Measurements from ENCODE around the gene TENM3. TPM values are rescaled to one million over a fixed set of nuclear protein-coding genes. Genes with fewer than 3 reads are reported as not detected.

Gene TENM3
- total and polyA plus RNA-seq, 2 of the 8 experiments (the other 6 are each of a cell fraction or from before 2014, with no cell fraction given) = 36.9 to 69.3 TPM

- Histone ChIP-seq H3K27me3 (replicated peaks in 1 of 4; ENCODE audit: control insufficient read depth in 3 of 4, extremely low read depth in 1 of 4, insufficient read depth in 3 of 4, low read length in 3 of 4) (no peaks in the 10 kb centered on the region), H3K4me2 (ENCODE audit: insufficient read depth in 1 of 2, low read depth in 2 of 2, low read length in 2 of 2) (no peak overlapping the region), H4K20me1 (replicated peaks in 1 of 2; ENCODE audit: control insufficient read depth in 1 of 2, insufficient read depth in 2 of 2, low read length in 2 of 2) (no peaks in the 10 kb centered on the region), H3K56ac (replicated peaks; ENCODE audit: insufficient read length, low read depth, low read length) (no peak overlapping the region), H3K23me2 (ENCODE audit: low read depth, low read length) (no peaks in the 10 kb centered on the region), H3K4me3 (ENCODE audit: extremely low read depth in 1 of 4, insufficient read depth in 2 of 4, low read depth in 3 of 4, low read length in 4 of 4) (no peak overlapping the region), H2AK5ac (ENCODE audit: low read depth, low read length) (no peak overlapping the region), H2BK12ac (ENCODE audit: low read depth, low read length) (no peak overlapping the region), H4K91ac (replicated peaks; ENCODE audit: insufficient read length, low read length) (no peak overlapping the region), H3K18ac (ENCODE audit: extremely low read depth, low read length) (no peak overlapping the region), H4K5ac (ENCODE audit: insufficient read length, low read depth, low read length) (no peak overlapping the region), H3K14ac (ENCODE audit: insufficient read length) (no peak overlapping the region), H3K9me3 (ENCODE audit: insufficient read depth in 2 of 2, low read depth in 1 of 2, low read length in 1 of 2) (no peaks in the 10 kb centered on the region), H3K4ac (replicated peaks; ENCODE audit: insufficient read length, low read depth, low read length) (no peak overlapping the region), H3K36me3 (ENCODE audit: control insufficient read depth in 2 of 4, insufficient read depth in 4 of 4, low read length in 3 of 4) (peaks cover 2 to 11% (median 7%) of the 10 kb centered on the region in 4 experiments; a peak in 5 of 8 replicates), H3K9ac (replicated peaks in 1 of 4; ENCODE audit: extremely low read depth in 1 of 4, low read depth in 3 of 4, low read length in 3 of 4) (no peak overlapping the region), H3K23ac (ENCODE audit: insufficient read length) (no peak overlapping the region), H4K8ac (ENCODE audit: extremely low read depth, insufficient read depth, low read length) (no peak overlapping the region), H3K79me2 (ENCODE audit: control insufficient read depth in 1 of 2, insufficient read depth in 2 of 2, low read length in 2 of 2) (no peaks in the 10 kb centered on the region), H3K79me1 (ENCODE audit: low read depth, low read length) (no peaks in the 10 kb centered on the region), H3K4me1 (replicated peaks in 1 of 4; ENCODE audit: control insufficient read depth in 3 of 4, insufficient read depth in 4 of 4, low read length in 3 of 4) (no peaks in the 10 kb centered on the region; a peak in 4 of 7 replicates), H2BK15ac (ENCODE audit: low read length) (no peak overlapping the region), H2BK120ac (replicated peaks; ENCODE audit: low read depth, low read length) (no peak overlapping the region), H2BK5ac (ENCODE audit: low read depth, low read length) (no peak overlapping the region), H2BK20ac (ENCODE audit: low read length) (no peak overlapping the region), H2AFZ (ENCODE audit: low read length) (no peak overlapping the region), H3K27ac (ENCODE audit: low read depth, low read length) (no peak overlapping the region)
- ChIA-PET POLR2A (ENCODE audit: partially characterized antibody) (no interaction called here), CTCF (ENCODE audit: partially characterized antibody) (interaction anchor here (2.0 kb wide), 1 partner anchor 10 kb away, joined by 5 read pairs; no protein-coding TSS in a partner anchor)
- FAIRE-seq = no peak
- 80% methylated on average over 5 of the region's 5 CpGs; no CpG with 5 or more reads in 1 of the 2 experiments for WGBS, 2 experiments (ENCODE audit: extremely low coverage in 1 of 2, insufficient coverage in 1 of 2, insufficient read length in 1 of 2, insufficient replicate concordance in 2 of 2, low coverage in 1 of 2, low lambda C conversion rate in 2 of 2, missing lambda C conversion rate in 1 of 2)
- DNase-seq (ENCODE audit: low read depth in 1 of 2, low spot score in 2 of 2) = no peak
- no peak for TF ChIP-seq EZH2 (IDR thresholded peaks at IDR 0.05; ENCODE audit: low read depth, low read length, severe bottlenecking)
- no peak for TF ChIP-seq NANOG (IDR thresholded peaks at IDR 0.05; ENCODE audit: insufficient read depth, low read depth, low read length, poor library complexity, severe bottlenecking)
- no peak for TF ChIP-seq CEBPB (IDR thresholded peaks at IDR 0.05; ENCODE audit: low read depth, low read length)
- TF ChIP-seq SIRT6 (IDR thresholded peaks at IDR 0.05; ENCODE audit: low read length) = no peak
- no peak for TF ChIP-seq ATF3 (IDR thresholded peaks at IDR 0.05; ENCODE audit: insufficient read depth, low read depth, low read length)
- TF ChIP-seq EGR1 (IDR thresholded peaks at IDR 0.05; ENCODE audit: borderline replicate concordance, low read depth, low read length) = no peak
- TF ChIP-seq TEAD4 (IDR thresholded peaks at IDR 0.05; ENCODE audit: low read depth, low read length) = no peak
- no peak for TF ChIP-seq ASH2L (IDR thresholded peaks at IDR 0.05; ENCODE audit: low read length)
- TF ChIP-seq POU5F1 (IDR thresholded peaks at IDR 0.05; ENCODE audit: low read depth, low read length) = no peak
- no peak for TF ChIP-seq YY1 (IDR thresholded peaks at IDR 0.05; ENCODE audit: low read depth, low read length)
- no peak for TF ChIP-seq BRCA1 (IDR thresholded peaks at IDR 0.05; ENCODE audit: low read depth, low read length)
- no peak for TF ChIP-seq RNF2 (IDR thresholded peaks at IDR 0.05; ENCODE audit: borderline replicate concordance, low read depth, low read length, missing control alignments, poor library complexity, severe bottlenecking)
- TF ChIP-seq GABPA (IDR thresholded peaks at IDR 0.05; ENCODE audit: borderline replicate concordance, insufficient read depth, low read length) = no peak
Observed at GRCh38 chr4:182776376-182777105, 533.3 kb downstream of the TENM3 start.
